Gastrocnemius medialis (tissue), 4 donors: ENCODE results near the gene LATS1. TPM values are rescaled to one million over a fixed set of nuclear protein-coding genes. Genes with fewer than 3 reads are reported as not detected.

Experiments
- ATAC-seq, 2 donors: fragments of 150-250 bp; one replicate each; pipeline ENCODE4 v1.9.1; 2016
- DNase-seq, 2 donors: peaks; one replicate each; pipeline ENCODE4 v3.0.0-alpha.2; 2019
- H3K27ac ChIP-seq, 4 donors: fragments of 200-600 bp; sonication (generic); 1 replicate in 1 of 4; 2 replicates in 3 of 4; pipeline ENCODE4 v1.5.1; 2016 to 2018; ENCODE audit warnings: mild to moderate bottlenecking in 2 of 4, moderate library complexity in 1 of 4
- H3K27me3 ChIP-seq, 3 donors: fragments of 200-600 bp; sonication (generic) in 2 of 3; 1 replicate in 1 of 3; 2 replicates in 2 of 3; pipeline versions ENCODE4 v1.5.1 to v1.6.0; 2016 to 2019; ENCODE audit warnings: mild to moderate bottlenecking in 1 of 3, moderate library complexity in 1 of 3
- H3K36me3 ChIP-seq, 2 donors: fragments of 200-600 bp; sonication (generic) in 1 of 2; one replicate each; pipeline ENCODE4 v1.5.1; 2017 to 2018
- H3K4me1 ChIP-seq, 2 donors: fragments of 200-600 bp; sonication (generic) in 1 of 2; one replicate each; pipeline ENCODE4 v1.5.1; 2016 to 2017; ENCODE audit warnings: mild to moderate bottlenecking in 2 of 2
- H3K4me3 ChIP-seq, 4 donors: fragments of 200-600 bp; sonication (generic) in 3 of 4; 1 replicate in 1 of 4; 2 replicates in 3 of 4; pipeline ENCODE4 v1.5.1; 2016 to 2019; ENCODE audit warnings: mild to moderate bottlenecking in 2 of 4
- H3K9me3 ChIP-seq, 3 donors: fragments of 200-600 bp; sonication (generic) in 2 of 3; 1 replicate in 1 of 3; 2 replicates in 2 of 3; pipeline ENCODE4 v1.5.1; 2016 to 2019
- POLR2A ChIP-seq, 2 donors: fragments of 450-650 bp; IDR thresholded peaks; one replicate each; pipeline ENCODE4 v1.6.1; 2017; ENCODE audit warnings: antibody characterized with exemption in 2 of 2, mild to moderate bottlenecking in 2 of 2, moderate library complexity in 2 of 2
- in situ Hi-C, 4 donors: fragments of 200-750 bp; cut with MboI; loops; one replicate each; pipeline versions ENCODE4 v1.15.0 to v1.8.0; 2017; ENCODE audit warnings: low sequenced_read_pairs in 4 of 4
- intact Hi-C: fragments of 100-400 bp; cut with DNase I; formaldehyde crosslinking; loops from one replicate; pipeline ENCODE4 v1.15.1; 2023; ENCODE audit warnings: low total_unique reads
- total RNA-seq, 4 donors: library from RNA; depleted of rRNA; stranded (reverse); fragments of >200 nt; gene quantifications; one replicate each; pipeline versions ENCODE4 v1.1.0 to v1.2.3, GENCODE V29; 2016
- TF ChIP-seq, protein P1 (sequence below), 5 experiments: fragments of 450-650 bp in 3 of 5; fragments of 200-600 bp in 2 of 5; sonication (generic) in 2 of 5; IDR thresholded peaks in 4 of 5; conservative IDR thresholded peaks in 1 of 5; 1 replicate in 4 of 5; 2 replicates in 1 of 5; pipeline ENCODE4 v1.5.1; 2016 to 2019; ENCODE audit warnings: antibody characterized with exemption in 5 of 5, mild to moderate bottlenecking in 3 of 5, moderate library complexity in 3 of 5

Gene LATS1
- total RNA-seq = 10 to 100 TPM in 3 of 4 donors, 1 to 10 TPM in 1; 6.3 to 21.8 (median 14.4) TPM

DNA sequence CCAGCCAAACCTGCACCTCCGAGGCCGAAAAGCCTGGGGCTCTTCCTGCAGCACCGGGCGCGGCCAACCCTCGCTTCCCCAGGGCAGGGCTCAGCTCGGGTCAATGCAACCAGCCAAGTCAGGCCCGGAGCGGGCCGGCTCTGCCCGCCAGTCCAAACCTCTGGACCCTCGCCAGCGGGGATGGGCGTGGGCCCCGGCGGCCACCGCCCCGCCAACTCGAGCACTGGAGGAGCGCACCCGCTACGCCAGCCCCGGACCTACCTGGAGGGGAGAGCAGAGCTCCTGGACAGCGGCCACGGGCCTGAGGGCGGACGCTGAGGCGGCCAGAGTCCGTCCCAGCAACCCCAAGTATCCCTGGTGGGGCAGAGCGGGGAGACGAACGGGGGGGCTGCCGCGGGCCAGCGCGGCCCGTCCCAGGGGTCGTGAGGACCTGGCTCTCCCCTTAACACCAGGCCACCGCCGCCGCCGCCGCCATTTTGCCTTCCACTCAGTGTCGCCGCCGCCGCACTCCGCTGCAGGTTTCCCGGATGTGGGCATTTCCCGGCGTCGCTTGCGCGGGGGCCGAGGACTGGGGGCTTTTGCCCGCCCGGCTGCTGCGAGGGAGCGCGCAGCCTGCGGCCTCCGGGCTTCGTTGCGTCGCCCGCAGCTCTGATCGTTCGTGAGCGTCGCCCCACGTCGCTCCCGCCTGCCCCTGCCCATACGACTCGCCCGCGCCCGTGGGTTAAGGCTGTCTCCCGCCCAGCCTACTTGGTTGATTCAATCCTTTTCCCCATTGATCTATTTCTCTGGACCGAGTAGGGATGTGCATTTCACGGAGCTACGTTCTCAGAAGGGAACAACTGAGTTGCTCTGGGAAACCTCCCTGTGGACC lies at the start of gene LATS1:
Gene LATS1, minus strand, starts transcription at position 514 of the 871 bp plus-strand sequence. CDS start 15,975 bp downstream, outside the sequence.
- Histone ChIP-seq H3K27ac (peak within 1 kb of the TSS; percentile 95 to 98 (median 97)), H3K27me3 (no peaks in the 10 kb centered on the region), H3K36me3 (no peaks in the 10 kb centered on the region), H3K4me3 (peak within 1 kb of the TSS; percentile 77 to 96 (median 92)), H3K9me3 (no peaks in the 10 kb centered on the region), H3K4me1 (peaks cover 26 to 33% of the 10 kb centered on the region in 2 donors)
- in situ Hi-C loops = no loop called here
- peak; percentile 61 to 71 for TF ChIP-seq POLR2A (IDR thresholded peaks at IDR 0.05)
- TF ChIP-seq, protein P1, sequence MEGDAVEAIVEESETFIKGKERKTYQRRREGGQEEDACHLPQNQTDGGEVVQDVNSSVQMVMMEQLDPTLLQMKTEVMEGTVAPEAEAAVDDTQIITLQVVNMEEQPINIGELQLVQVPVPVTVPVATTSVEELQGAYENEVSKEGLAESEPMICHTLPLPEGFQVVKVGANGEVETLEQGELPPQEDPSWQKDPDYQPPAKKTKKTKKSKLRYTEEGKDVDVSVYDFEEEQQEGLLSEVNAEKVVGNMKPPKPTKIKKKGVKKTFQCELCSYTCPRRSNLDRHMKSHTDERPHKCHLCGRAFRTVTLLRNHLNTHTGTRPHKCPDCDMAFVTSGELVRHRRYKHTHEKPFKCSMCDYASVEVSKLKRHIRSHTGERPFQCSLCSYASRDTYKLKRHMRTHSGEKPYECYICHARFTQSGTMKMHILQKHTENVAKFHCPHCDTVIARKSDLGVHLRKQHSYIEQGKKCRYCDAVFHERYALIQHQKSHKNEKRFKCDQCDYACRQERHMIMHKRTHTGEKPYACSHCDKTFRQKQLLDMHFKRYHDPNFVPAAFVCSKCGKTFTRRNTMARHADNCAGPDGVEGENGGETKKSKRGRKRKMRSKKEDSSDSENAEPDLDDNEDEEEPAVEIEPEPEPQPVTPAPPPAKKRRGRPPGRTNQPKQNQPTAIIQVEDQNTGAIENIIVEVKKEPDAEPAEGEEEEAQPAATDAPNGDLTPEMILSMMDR (IDR thresholded peaks at IDR 0.05 in 4 of 5, conservative IDR thresholded peaks at IDR 0.05 in 1 of 5) = no peak
- ATAC-seq (peak; percentile 93), DNase-seq (peak; percentile 76 to 84)
- intact Hi-C loops = loop anchor here (1.0 to 2.0 kb wide), 4 partner anchors 29 to 151 kb away; partner anchors contain the start of genes GINM1, KATNA1, LRP11 and NUP43

GRCh38 chr6:149766156-149766769 lies 48.4 kb upstream of the LATS1 start:
- Histone ChIP-seq H3K9me3 (no peaks in the 10 kb centered on the region), H3K27me3 (no peaks in the 10 kb centered on the region), H3K36me3 (peaks cover 0 to 19% of the 10 kb centered on the region in 2 donors), H3K27ac (no peak overlapping the region), H3K4me1 (no peaks in the 10 kb centered on the region), H3K4me3 (no peak overlapping the region)
- intact Hi-C loops = no loop called here
- TF ChIP-seq, protein P1 (IDR thresholded peaks at IDR 0.05 in 4 of 5, conservative IDR thresholded peaks at IDR 0.05 in 1 of 5) = no peak
- TF ChIP-seq POLR2A (IDR thresholded peaks at IDR 0.05) = no peak
- DNase-seq (no peak), ATAC-seq (no peak)
- in situ Hi-C loops = no loop called here

- ATAC-seq (no peak), DNase-seq (no peak)
- intact Hi-C loops = no loop called here
- Histone ChIP-seq H3K4me3 (no peak overlapping the region), H3K36me3 (peaks cover 0 to 17% of the 10 kb centered on the region in 2 donors), H3K9me3 (no peaks in the 10 kb centered on the region), H3K4me1 (no peaks in the 10 kb centered on the region), H3K27ac (no peak overlapping the region), H3K27me3 (no peaks in the 10 kb centered on the region)
- in situ Hi-C loops = no loop called here
- no peak for TF ChIP-seq POLR2A (IDR thresholded peaks at IDR 0.05)
- TF ChIP-seq, protein P1 (IDR thresholded peaks at IDR 0.05 in 4 of 5, conservative IDR thresholded peaks at IDR 0.05 in 1 of 5) = no peak
Observed at GRCh38 chr6:149763866-149764265, 46.0 kb upstream of the LATS1 start.

GRCh38 chr6:149761438-149761837 lies 43.5 kb upstream of the LATS1 start:
- Histone ChIP-seq H3K36me3 (peaks cover 0 to 12% of the 10 kb centered on the region in 2 donors), H3K27me3 (no peaks in the 10 kb centered on the region), H3K4me3 (no peak overlapping the region), H3K4me1 (no peaks in the 10 kb centered on the region), H3K9me3 (no peaks in the 10 kb centered on the region), H3K27ac (no peak overlapping the region)
- in situ Hi-C loops = no loop called here
- no peak for ATAC-seq
- intact Hi-C loops = no loop called here
- no peak for TF ChIP-seq POLR2A (IDR thresholded peaks at IDR 0.05)
- TF ChIP-seq, protein P1 (IDR thresholded peaks at IDR 0.05 in 4 of 5, conservative IDR thresholded peaks at IDR 0.05 in 1 of 5) = no peak
- DNase-seq = no peak
